ENCODE measurements around the gene NPEPL1.
"Not testable (repeated sequence)": the region's sequence is repeated elsewhere in the genome, so short reads cannot be mapped to it uniquely, and the experiment has no call there.

The NPEPL1 gene

GRCh38 chr20:58692579-58693225 lies at the start of gene NPEPL1:
TSS of gene NPEPL1 (plus strand) at chr20:58692800. CDS start at chr20:58692901, 101 bp downstream.
- no peak for DNase-seq

- DNase-seq: not testable (repeated sequence)
These were observed 49.7 kb upstream of the NPEPL1 start for GRCh38 chr20:58642896-58643295.

- no peak for DNase-seq
These were observed 47.1 kb upstream of the NPEPL1 start for GRCh38 chr20:58645412-58645968.

GRCh38 chr20:58646257-58646656 lies 46.3 kb upstream of the NPEPL1 start:
- no peak for DNase-seq

- no peak for DNase-seq
These were observed 45.9 kb upstream of the NPEPL1 start for GRCh38 chr20:58646703-58647102.

- no peak for DNase-seq
These were observed 45.3 kb upstream of the NPEPL1 start for GRCh38 chr20:58647162-58647795.

GRCh38 chr20:58647796-58648501 lies 44.7 kb upstream of the NPEPL1 start:
- DNase-seq: no peak

GRCh38 chr20:58648502-58648825 lies 44.1 kb upstream of the NPEPL1 start:
- DNase-seq: not testable (repeated sequence)

- DNase-seq: no peak
These were observed 43.1 kb upstream of the NPEPL1 start for GRCh38 chr20:58649288-58650180.

- no peak for DNase-seq
These were observed 42.3 kb upstream of the NPEPL1 start for GRCh38 chr20:58650181-58650775.

GRCh38 chr20:58650776-58651558 lies 41.6 kb upstream of the NPEPL1 start, which contains the start of gene STX16:
TSS of gene STX16 (plus strand) at chr20:58651283. CDS start at chr20:58652007, 724 bp downstream.
- DNase-seq: peak; percentile 83

GRCh38 chr20:58651559-58651945 lies 41.0 kb upstream of the NPEPL1 start:
- DNase-seq: no peak

GRCh38 chr20:58651946-58652605 lies 40.5 kb upstream of the NPEPL1 start:
- DNase-seq: peak; percentile 76

- peak; percentile 40 for DNase-seq
These were observed 39.9 kb upstream of the NPEPL1 start for GRCh38 chr20:58652606-58653294.

GRCh38 chr20:58654337-58654736 lies 38.3 kb upstream of the NPEPL1 start:
- DNase-seq: no peak

GRCh38 chr20:58655328-58656107 lies 37.1 kb upstream of the NPEPL1 start:
- DNase-seq: no peak

GRCh38 chr20:58656831-58657230 lies 35.8 kb upstream of the NPEPL1 start:
- no peak for DNase-seq

- no peak for DNase-seq
These were observed 35.3 kb upstream of the NPEPL1 start for GRCh38 chr20:58657262-58657661.

GRCh38 chr20:58657986-58658385 lies 34.6 kb upstream of the NPEPL1 start:
- DNase-seq: no peak
